CD4-positive, alpha-beta T cell treated with Interleukin-1 beta for 1 hour (primary cell): Measurements from ENCODE around the gene LPP.

Source experiments
- DNase-seq, 2 donors: peaks; one replicate each; pipeline ENCODE4 v3.0.0-alpha.2; 2020 to 2022

Gene LPP

GRCh38 chr3:188135271-188135670 lies 18.7 kb upstream of the LPP start:
- no peak for DNase-seq

GRCh38 chr3:188137051-188137450 lies 16.9 kb upstream of the LPP start:
- DNase-seq, result no peak

GRCh38 chr3:188139466-188139865 lies 14.5 kb upstream of the LPP start:
- no peak for DNase-seq

GRCh38 chr3:188146219-188146618 lies 7.7 kb upstream of the LPP start:
- DNase-seq, result no peak

GRCh38 chr3:188147782-188148181 lies 6.2 kb upstream of the LPP start:
- DNase-seq, result no peak

GRCh38 chr3:188148318-188148717 lies 5.6 kb upstream of the LPP start:
- no peak for DNase-seq

GRCh38 chr3:188149587-188149986 lies 4.4 kb upstream of the LPP start:
- no peak for DNase-seq

GRCh38 chr3:188150982-188151381 lies 3.0 kb upstream of the LPP start:
- DNase-seq, result no peak

- DNase-seq, result no peak
Observed at GRCh38 chr3:188151438-188151837, 2.5 kb upstream of the LPP start.

- peak in 1 of 2 donors; percentile 0 for DNase-seq
Observed at GRCh38 chr3:188152660-188153436, 1.1 kb upstream of the LPP start.

- peak; percentile 48 to 50 for DNase-seq
Observed at GRCh38 chr3:188153437-188154013, 432 bp upstream of the LPP start.

GRCh38 chr3:188154809-188155574 lies 1.0 kb downstream of the LPP start:
- DNase-seq, result no peak

- DNase-seq, result no peak
Observed at GRCh38 chr3:188156056-188156455, 2.1 kb downstream of the LPP start.

- no peak for DNase-seq
Observed at GRCh38 chr3:188157407-188157806, 3.5 kb downstream of the LPP start.

GRCh38 chr3:188157971-188158370 lies 4.0 kb downstream of the LPP start:
- DNase-seq, result no peak

GRCh38 chr3:188158731-188159310 lies 4.9 kb downstream of the LPP start:
- no peak for DNase-seq

- no peak for DNase-seq
Observed at GRCh38 chr3:188160751-188161150, 6.8 kb downstream of the LPP start.

GRCh38 chr3:188164248-188164687 lies 10.3 kb downstream of the LPP start:
- DNase-seq, result peak in 1 of 2 donors; percentile 5

- no peak for DNase-seq
Observed at GRCh38 chr3:188165596-188165995, 11.6 kb downstream of the LPP start.

- no peak for DNase-seq
Observed at GRCh38 chr3:188166441-188166840, 12.5 kb downstream of the LPP start.

- DNase-seq, result no peak
Observed at GRCh38 chr3:188168186-188168585, 14.2 kb downstream of the LPP start.

- no peak for DNase-seq
Observed at GRCh38 chr3:188168648-188169047, 14.7 kb downstream of the LPP start.

GRCh38 chr3:188169830-188170455 lies 16.0 kb downstream of the LPP start:
- no peak for DNase-seq
